ENCODE measurements around the gene MOCS3. TPM values are rescaled to one million over a fixed set of nuclear protein-coding genes. Genes with fewer than 3 reads are reported as not detected.

Gene MOCS3
- total and polyA plus RNA-seq, 2 of the 13 experiments (the other 11 are each of a cell fraction or from before 2014, with no cell fraction given): 3.7 to 8.4 TPM

GRCh38 chr20:50957798-50958614 is 612 bp upstream of the MOCS3 start, which contains the start of gene DPM1 (continued):
- TF ChIP-seq DDIT3 (CRISPR knock-in tag; IDR thresholded peaks at IDR 0.05) (no peak), NKX3-1 (CRISPR knock-in tag; IDR thresholded peaks at IDR 0.05) (no peak; the same call in 1 of the 2 replicates), FOXK2 (IDR thresholded peaks at IDR 0.05) (no peak), SOX13 (IDR thresholded peaks at IDR 0.05) (no peak), SOX13 (CRISPR knock-in tag; conservative IDR thresholded peaks at IDR 0.05 in 1 of 2, IDR thresholded peaks at IDR 0.05 in 1 of 2) (peak in 1 of 2 experiments; percentile 33; a peak in 1 of 4 replicates), ZMYM2 (CRISPR knock-in tag; IDR thresholded peaks at IDR 0.05) (0 out of 2 replicates have a peak, but pooled peaks have one; percentile 74), ZNF20 (CRISPR knock-in tag; IDR thresholded peaks at IDR 0.05) (no peak), DNMT1 (CRISPR knock-in tag; IDR thresholded peaks at IDR 0.05) (no peak; the same call in 1 of the 2 replicates), IRF2 (CRISPR knock-in tag; IDR thresholded peaks at IDR 0.05) (peak; percentile 53; the same call in 1 of the 2 replicates), HOXA5 (CRISPR knock-in tag; IDR thresholded peaks at IDR 0.05) (no peak; the same call in 1 of the 2 replicates), ZFP36 (IDR thresholded peaks at IDR 0.05; ENCODE audit: borderline replicate concordance, low read depth, low read length, partially characterized antibody) (no peak), ZNF790 (CRISPR knock-in tag; IDR thresholded peaks at IDR 0.05; ENCODE audit: borderline replicate concordance) (no peak), ZNF737 (CRISPR knock-in tag; IDR thresholded peaks at IDR 0.05; ENCODE audit: borderline replicate concordance) (0 out of 2 replicates have a peak, but pooled peaks have one; percentile 69), HOXA3 (CRISPR knock-in tag; IDR thresholded peaks at IDR 0.05) (peak; percentile 98), TGIF2 (CRISPR knock-in tag; IDR thresholded peaks at IDR 0.05) (peak; percentile 96), TCF7L2 (IDR thresholded peaks at IDR 0.05; ENCODE audit: low read depth, low read length) (no peak), SAP130 (CRISPR knock-in tag; IDR thresholded peaks at IDR 0.05; ENCODE audit: low read depth) (peak; percentile 97), GMEB1 (CRISPR knock-in tag; IDR thresholded peaks at IDR 0.05; ENCODE audit: borderline replicate concordance) (no peak; the same call in none of the 2 replicates), AFF4 (CRISPR knock-in tag; IDR thresholded peaks at IDR 0.05) (peak; percentile 79; the same call in 1 of the 2 replicates), ZNF235 (CRISPR knock-in tag; IDR thresholded peaks at IDR 0.05; ENCODE audit: borderline replicate concordance) (no peak), EZH2 (conservative IDR thresholded peaks at IDR 0.05; ENCODE audit: low read depth, low read length) (no peak), GLMP (CRISPR knock-in tag; IDR thresholded peaks at IDR 0.05; ENCODE audit: borderline replicate concordance) (no peak), ZNF331 (CRISPR knock-in tag; IDR thresholded peaks at IDR 0.05) (peak; percentile 67), ELF3 (CRISPR knock-in tag; IDR thresholded peaks at IDR 0.05) (peak; percentile 76; the same call in 1 of the 2 replicates)

All from HepG2 (cell line).